ENCODE measurements around the gene FAM89B.
A peak's percentile ranks its signal among the peaks of the same experiment; 100 is the strongest.

DNA sequence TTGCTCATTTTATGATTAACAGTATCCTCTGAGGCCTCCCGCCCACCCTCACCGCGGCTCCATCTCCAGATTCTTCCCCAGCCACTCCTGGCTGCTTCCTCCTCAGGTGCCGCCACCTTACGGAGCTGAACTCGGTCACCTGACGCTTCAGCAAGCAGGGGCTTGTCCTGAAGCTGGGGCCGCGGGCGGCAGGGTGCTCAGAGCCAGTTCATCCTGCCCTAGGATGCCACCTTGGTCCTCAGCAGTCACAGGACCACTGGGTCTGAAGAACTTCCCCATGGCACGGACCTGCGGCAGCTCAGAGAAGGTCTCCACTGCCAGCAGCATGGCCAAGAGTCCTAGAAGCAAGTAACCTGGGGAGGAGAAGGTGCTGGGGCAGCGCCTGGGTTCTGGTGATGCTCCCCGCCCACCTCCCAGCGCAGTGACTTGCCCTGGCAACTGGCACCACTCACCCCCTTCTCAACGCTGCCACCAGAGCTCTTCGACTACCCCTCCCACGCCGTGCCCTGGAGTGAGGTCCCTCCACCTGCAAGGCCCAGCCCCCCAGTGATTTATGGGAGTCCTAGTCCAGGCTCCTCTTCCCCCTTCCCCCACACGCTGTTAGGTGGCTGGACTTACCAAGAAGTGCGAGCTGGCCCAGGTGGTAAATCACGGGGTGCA lies 20.6 kb downstream of the FAM89B start:
- TF ChIP-seq, protein P1, sequence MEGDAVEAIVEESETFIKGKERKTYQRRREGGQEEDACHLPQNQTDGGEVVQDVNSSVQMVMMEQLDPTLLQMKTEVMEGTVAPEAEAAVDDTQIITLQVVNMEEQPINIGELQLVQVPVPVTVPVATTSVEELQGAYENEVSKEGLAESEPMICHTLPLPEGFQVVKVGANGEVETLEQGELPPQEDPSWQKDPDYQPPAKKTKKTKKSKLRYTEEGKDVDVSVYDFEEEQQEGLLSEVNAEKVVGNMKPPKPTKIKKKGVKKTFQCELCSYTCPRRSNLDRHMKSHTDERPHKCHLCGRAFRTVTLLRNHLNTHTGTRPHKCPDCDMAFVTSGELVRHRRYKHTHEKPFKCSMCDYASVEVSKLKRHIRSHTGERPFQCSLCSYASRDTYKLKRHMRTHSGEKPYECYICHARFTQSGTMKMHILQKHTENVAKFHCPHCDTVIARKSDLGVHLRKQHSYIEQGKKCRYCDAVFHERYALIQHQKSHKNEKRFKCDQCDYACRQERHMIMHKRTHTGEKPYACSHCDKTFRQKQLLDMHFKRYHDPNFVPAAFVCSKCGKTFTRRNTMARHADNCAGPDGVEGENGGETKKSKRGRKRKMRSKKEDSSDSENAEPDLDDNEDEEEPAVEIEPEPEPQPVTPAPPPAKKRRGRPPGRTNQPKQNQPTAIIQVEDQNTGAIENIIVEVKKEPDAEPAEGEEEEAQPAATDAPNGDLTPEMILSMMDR (IDR thresholded peaks at IDR 0.05) = no peak
- TF ChIP-seq POLR2AphosphoS5 (IDR thresholded peaks at IDR 0.05; ENCODE audit: insufficient read depth in 1 of 2, low read depth in 1 of 2) = peak in 1 of 2 donors; percentile 18
- no peak for TF ChIP-seq POLR2A (IDR thresholded peaks at IDR 0.05)

Data from vagina (tissue), 2 donors.